Neuronal stem cell (in vitro differentiated cells): ENCODE data around the gene YBX2.
"Not testable (repeated sequence)": the region's sequence is repeated elsewhere in the genome, so short reads cannot be mapped to it uniquely, and the experiment has no call there.

Experiments
- DNase-seq: peaks from one replicate; pipeline ENCODE4 v3.0.0-alpha.2; 2013; ENCODE audit warnings: low spot score
- H2AFZ ChIP-seq: one replicate; pipeline ENCODE4 v1.6.1; 2013; ENCODE audit warnings: mild to moderate bottlenecking, low read length, inconsistent platforms
- H2AK5ac ChIP-seq: 2 replicates; pipeline ENCODE4 v1.6.1; 2013; ENCODE audit warnings: low read depth, mild to moderate bottlenecking, inconsistent platforms, low read length, moderate library complexity, mixed read lengths
- H2BK120ac ChIP-seq: 2 replicates; pipeline ENCODE4 v1.6.1; 2013; ENCODE audit warnings: low read depth, mild to moderate bottlenecking, inconsistent platforms, low read length, moderate library complexity, mixed read lengths
- H2BK12ac ChIP-seq: one replicate; pipeline ENCODE4 v1.6.1; 2013; ENCODE audit warnings: low read length, inconsistent platforms
- H2BK15ac ChIP-seq: 2 replicates; pipeline ENCODE4 v1.6.1; 2013; ENCODE audit warnings: mild to moderate bottlenecking, low read length, inconsistent platforms, mixed read lengths
- H2BK5ac ChIP-seq: one replicate; pipeline ENCODE4 v1.6.1; 2013; ENCODE audit warnings: inconsistent platforms, mild to moderate bottlenecking, low read length, moderate library complexity
- H3K14ac ChIP-seq: one replicate; pipeline ENCODE4 v1.6.1; 2013; ENCODE audit warnings: low read length, inconsistent platforms
- H3K18ac ChIP-seq: 2 replicates; pipeline ENCODE4 v1.6.1; 2013; ENCODE audit warnings: low read length, inconsistent platforms
- H3K23ac ChIP-seq: 2 replicates; pipeline ENCODE4 v1.6.1; 2013; ENCODE audit warnings: low read depth, mild to moderate bottlenecking, mixed read lengths, low read length, inconsistent platforms; ENCODE audit not compliant: poor library complexity
- H3K27ac ChIP-seq: replicated peaks from 3 replicates; pipeline ENCODE4 v1.5.1; 2013; ENCODE audit warnings: low read length, inconsistent platforms
- H3K27me3 ChIP-seq, 3 experiments: 2 replicates each; pipeline ENCODE4 v1.6.1; 2013; ENCODE audit warnings: low read length in 3 of 3, mild to moderate bottlenecking in 2 of 3, inconsistent platforms in 1 of 3, low read depth in 1 of 3, mixed read lengths in 1 of 3, moderate library complexity in 1 of 3; ENCODE audit not compliant: control insufficient read depth in 3 of 3, insufficient read depth in 3 of 3
- H3K36me3 ChIP-seq, 2 donors: replicated peaks in 1 of 2; 2 replicates each; pipeline ENCODE4 v1.6.1; 2013; ENCODE audit warnings: low read length in 2 of 2; ENCODE audit not compliant: control insufficient read depth in 2 of 2, insufficient read depth in 2 of 2
- H3K4ac ChIP-seq: 2 replicates; pipeline ENCODE4 v1.6.1; 2013; ENCODE audit warnings: inconsistent platforms, mild to moderate bottlenecking, low read length, moderate library complexity
- H3K4me1 ChIP-seq, 2 donors: 1 replicate in 1 of 2; 2 replicates in 1 of 2; pipeline ENCODE4 v1.6.1; 2013; ENCODE audit warnings: low read length in 2 of 2, low read depth in 1 of 2; ENCODE audit not compliant: control insufficient read depth in 2 of 2, insufficient read depth in 1 of 2
- H3K4me2 ChIP-seq: one replicate; pipeline ENCODE4 v1.6.1; 2013; ENCODE audit warnings: mild to moderate bottlenecking, low read length, inconsistent platforms; ENCODE audit not compliant: insufficient read depth, poor library complexity, severe bottlenecking
- H3K4me3 ChIP-seq, 2 donors: 2 replicates each; pipeline ENCODE4 v1.5.1; 2013; ENCODE audit warnings: low read length in 2 of 2, mild to moderate bottlenecking in 2 of 2, inconsistent platforms in 1 of 2, moderate library complexity in 1 of 2
- H3K79me1 ChIP-seq: one replicate; pipeline ENCODE4 v1.6.1; 2013; ENCODE audit warnings: low read depth, mild to moderate bottlenecking, inconsistent platforms, low read length, moderate library complexity
- H3K9ac ChIP-seq: one replicate; pipeline ENCODE4 v1.6.1; 2013; ENCODE audit warnings: mild to moderate bottlenecking, low read depth, low read length, inconsistent platforms; ENCODE audit not compliant: poor library complexity
- H3K9me3 ChIP-seq, 2 donors: replicated peaks in 1 of 2; 2 replicates each; pipeline versions ENCODE3 to v1.6.1; 2013; ENCODE audit warnings: low read length in 2 of 2, mild to moderate bottlenecking in 2 of 2, inconsistent platforms in 1 of 2, low read depth in 1 of 2, mixed read lengths in 1 of 2, moderate library complexity in 1 of 2; ENCODE audit not compliant: control insufficient read depth in 2 of 2, insufficient read depth in 1 of 2
- H4K8ac ChIP-seq: one replicate; pipeline ENCODE4 v1.6.1; 2013; ENCODE audit warnings: low read depth, mild to moderate bottlenecking, inconsistent platforms, low read length, moderate library complexity
- H4K91ac ChIP-seq: one replicate; pipeline ENCODE4 v1.6.1; 2013; ENCODE audit warnings: low read length, low read depth, mild to moderate bottlenecking, inconsistent platforms; ENCODE audit not compliant: poor library complexity
- WGBS, 2 donors: extraction: QIAGEN DNeasy Blood & Tissue Kit; methylation state at CpG; one replicate each; pipeline ENCODE4 v1.1.7; 2013; ENCODE audit warnings: missing lambda C conversion rate in 2 of 2, mixed read lengths in 1 of 2; ENCODE audit not compliant: insufficient read length in 2 of 2, insufficient replicate concordance in 1 of 2; ENCODE audit errors: extremely low coverage in 2 of 2; 5-methylcytosine and 5-hydroxymethylcytosine counted together

Gene YBX2

GRCh38 chr17:7332600-7333069 is 38.2 kb upstream of the YBX2 start:
- not testable (repeated sequence) for H3K9ac ChIP-seq, H2BK12ac ChIP-seq, H2AFZ ChIP-seq, H3K79me1 ChIP-seq, H2BK15ac ChIP-seq, H3K18ac ChIP-seq, H2BK120ac ChIP-seq, H2AK5ac ChIP-seq, H3K4me2 ChIP-seq, H3K4me3 ChIP-seq, H3K27ac ChIP-seq, H2BK5ac ChIP-seq, H4K8ac ChIP-seq, H3K9me3 ChIP-seq, H3K27me3 ChIP-seq, H4K91ac ChIP-seq, H3K36me3 ChIP-seq, H3K14ac ChIP-seq, H3K4ac ChIP-seq, H3K23ac ChIP-seq, DNase-seq
- no CpG with 5 or more reads among the region's 14 CpGs for WGBS, 2 donors
- H3K4me1 ChIP-seq, result peaks cover 17 to 28% of the 10 kb centered on the region in 2 donors

DNA sequence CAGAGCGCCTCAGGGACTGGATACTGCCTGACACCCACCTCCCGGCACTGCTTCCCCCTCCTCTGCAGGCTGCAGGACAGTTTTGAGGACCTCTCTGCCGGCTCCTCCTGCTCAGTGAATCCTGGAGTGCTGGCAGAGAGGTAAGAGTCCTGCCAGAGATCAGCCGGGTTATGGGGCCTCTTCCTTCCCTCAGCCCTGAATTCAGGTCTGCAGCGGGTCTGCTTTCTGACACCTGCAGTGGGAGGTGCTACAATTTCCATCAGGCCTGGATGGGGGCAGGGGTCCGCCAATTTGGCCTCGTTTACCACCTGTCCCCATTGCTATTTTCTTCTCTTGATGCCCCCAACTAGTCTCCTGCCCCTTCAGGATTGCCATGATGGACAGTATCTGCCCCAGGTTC is 37.7 kb upstream of the YBX2 start:
- Histone ChIP-seq H2BK12ac (no peak overlapping the region), H3K14ac (no peak overlapping the region), H3K9me3 (no peaks in the 10 kb centered on the region), H3K23ac (no peak overlapping the region), H3K4me2 (no peak overlapping the region), H3K4me3 (no peak overlapping the region), H2BK5ac (no peak overlapping the region), H3K79me1 (peaks cover 11% of the 10 kb centered on the region), H3K27me3 (no peaks in the 10 kb centered on the region), H2BK120ac (no peak overlapping the region), H4K8ac (no peak overlapping the region), H3K27ac (no peak overlapping the region), H2BK15ac (peak overlapping the region; percentile 79), H3K9ac (no peak overlapping the region), H3K18ac (no peak overlapping the region), H3K4ac (no peak overlapping the region), H2AFZ (no peak overlapping the region), H2AK5ac (peak overlapping the region; percentile 91), H3K36me3 (peaks cover 0 to 2% of the 10 kb centered on the region in 2 donors), H3K4me1 (peaks cover 17 to 27% of the 10 kb centered on the region in 2 donors), H4K91ac (no peak overlapping the region)
- DNase-seq, result no peak
- no CpG with 5 or more reads among the region's 7 CpGs for WGBS, 2 donors

DNA sequence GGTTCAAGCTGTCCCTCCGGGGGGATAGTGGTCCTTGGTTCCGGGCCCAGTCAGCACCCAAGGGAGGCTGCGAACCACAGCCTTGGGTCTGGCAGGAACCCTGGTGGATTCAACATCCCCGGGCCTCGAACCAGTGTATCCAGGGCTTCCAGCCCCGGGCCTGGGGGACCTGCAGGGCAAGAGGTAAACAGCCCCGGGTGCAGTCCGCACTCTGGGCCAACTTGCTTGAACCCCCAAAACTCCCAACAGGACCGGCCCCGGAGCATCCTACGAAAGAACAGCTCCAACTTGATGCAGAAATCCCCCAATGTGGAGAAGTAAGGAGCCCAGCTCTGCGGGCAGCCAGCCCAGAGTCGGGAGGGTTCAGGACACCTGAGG is 36.2 kb upstream of the YBX2 start:
- peak overlapping the region; percentile 77 to 96 for H3K4me3 ChIP-seq
- peak overlapping the region; percentile 99 for H3K18ac ChIP-seq

GRCh38 chr17:7329997-7330637 is 35.7 kb upstream of the YBX2 start:
- Histone ChIP-seq H2BK5ac (peak overlapping the region; percentile 80), H3K4ac (peak overlapping the region; percentile 14), H3K27me3 (no peaks in the 10 kb centered on the region), H3K9me3 (no peaks in the 10 kb centered on the region), H4K91ac (peak overlapping the region; percentile 14), H3K9ac (peak overlapping the region; percentile 88), H3K4me2 (peak overlapping the region; percentile 87), H3K4me1 (peaks cover 13 to 15% of the 10 kb centered on the region in 2 donors), H3K4me3 (peak overlapping the region; percentile 96 to 99), H2BK15ac (peak overlapping the region; percentile 93), H3K36me3 (peaks cover 11 to 22% of the 10 kb centered on the region in 2 donors), H2AK5ac (peak overlapping the region; percentile 99), H3K27ac (peak overlapping the region; percentile 94), H2AFZ (peak overlapping the region; percentile 86), H3K14ac (no peak overlapping the region), H2BK12ac (no peak overlapping the region), H3K79me1 (peaks cover 14% of the 10 kb centered on the region), H4K8ac (peak overlapping the region; percentile 93), H3K23ac (no peak overlapping the region), H3K18ac (peak overlapping the region; percentile 99), H2BK120ac (peak overlapping the region; percentile 89)
- no CpG with 5 or more reads among the region's 34 CpGs for WGBS, 2 donors
- DNase-seq, result peak; percentile 88

More for the DNA sequence above, 36.2 kb upstream of the YBX2 start:
- Histone ChIP-seq H3K79me1 (peaks cover 14% of the 10 kb centered on the region), H3K9me3 (no peaks in the 10 kb centered on the region), H3K4me1 (peaks cover 14 to 19% of the 10 kb centered on the region in 2 donors), H3K27ac (peak overlapping the region; percentile 94), H3K27me3 (no peaks in the 10 kb centered on the region), H3K9ac (peak overlapping the region; percentile 88), H3K4ac (peak overlapping the region; percentile 14), H2BK15ac (peak overlapping the region; percentile 93), H4K91ac (peak overlapping the region; percentile 14), H3K14ac (no peak overlapping the region), H4K8ac (peak overlapping the region; percentile 93), H2AK5ac (peak overlapping the region; percentile 99), H2BK5ac (peak overlapping the region; percentile 80), H3K4me2 (peak overlapping the region; percentile 87), H2BK12ac (peak overlapping the region; percentile 7), H2BK120ac (peak overlapping the region; percentile 89), H2AFZ (peak overlapping the region; percentile 86), H3K23ac (no peak overlapping the region), H3K36me3 (peaks cover 8 to 17% of the 10 kb centered on the region in 2 donors)
- no CpG with 5 or more reads among the region's 13 CpGs for WGBS, 2 donors
- DNase-seq, result no peak
